ENCODE results near the gene HECW1. TPM values are rescaled to one million over a fixed set of nuclear protein-coding genes. Genes with fewer than 3 reads are reported as not detected.

The HECW1 gene
- total and polyA plus RNA-seq, 10 of the 15 experiments (the other 5 are each of a cell fraction or from before 2014, with no cell fraction given), result under 0.01 to 0.31 (median 0.04) TPM; not detected in 3

DNA sequence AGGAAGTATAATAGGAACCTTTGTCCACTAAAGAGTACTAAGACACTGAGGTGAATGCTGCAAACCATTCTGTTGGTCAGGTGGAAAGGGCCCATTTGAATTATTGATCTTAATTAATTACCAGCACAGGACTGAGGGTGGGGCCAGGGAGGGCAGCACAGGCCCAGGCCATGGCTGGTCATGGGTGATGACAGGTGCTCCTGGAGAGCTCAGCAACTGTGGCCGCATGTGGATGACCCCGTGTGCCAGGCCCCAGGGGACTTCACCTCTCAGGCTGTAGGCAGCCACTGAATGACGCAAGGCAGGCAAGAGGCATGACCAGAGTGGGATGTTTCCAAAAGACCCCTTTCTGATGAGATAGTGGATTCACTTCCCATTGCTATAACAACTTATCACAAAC lies 54.2 kb downstream of the HECW1 start:
- no peak for ATAC-seq
- peaks cover 7% of the 10 kb centered on the region for H3K4me1 ChIP-seq (ENCODE audit: control insufficient read depth, insufficient read depth, low read length)
- H4K20me1 ChIP-seq (ENCODE audit: control insufficient read depth, insufficient read depth), result no peaks in the 10 kb centered on the region
- no TSS peak for BruUV-seq (replicated peaks)
- TF ChIP-seq ASH2L (IDR thresholded peaks at IDR 0.05; ENCODE audit: borderline replicate concordance, low read depth) (no peak), ZNF217 (IDR thresholded peaks at IDR 0.05) (no peak)
- 67% methylated on average over 3 of the region's 3 CpGs for WGBS (ENCODE audit: insufficient coverage, insufficient replicate concordance, low lambda C conversion rate, missing lambda C conversion rate)
- no peaks in the 10 kb centered on the region for H3K36me3 ChIP-seq (ENCODE audit: control insufficient read depth in 2 of 2, insufficient read depth in 2 of 2, low read length in 1 of 2)
- no peak overlapping the region for H3K4me2 ChIP-seq (ENCODE audit: control insufficient read depth, insufficient read depth)
- H3K9ac ChIP-seq (ENCODE audit: control insufficient read depth, insufficient read depth, low read length), result no peak overlapping the region
- intact Hi-C loops (cut with micrococcal nuclease; ENCODE audit: unreplicated experiment), result loop anchor here (5.0 kb wide), 1 partner anchor 224 kb away; no protein-coding TSS in a partner anchor
- SMC1A ChIA-PET (ENCODE audit: uncharacterized antibody, unreplicated experiment), result interaction anchor here (1.0 to 1.4 kb wide), 2 partner anchors 30 to 225 kb away, joined by 3 to 4 read pairs; no protein-coding TSS in a partner anchor
- H3K79me2 ChIP-seq (ENCODE audit: control insufficient read depth, insufficient read depth, low read length), result no peaks in the 10 kb centered on the region
- POLR2A ChIA-PET, result no interaction called here
- H3K9me3 ChIP-seq (replicated peaks; ENCODE audit: control insufficient read depth, insufficient read depth, low read length), result no peaks in the 10 kb centered on the region; the same call in 2 of the 3 replicates
- FAIRE-seq, result no peak
- no peaks in the 10 kb centered on the region for H3K27me3 ChIP-seq (replicated peaks in 1 of 2; ENCODE audit: control insufficient read depth in 2 of 2, insufficient read depth in 2 of 2, low read length in 1 of 2)
- H3K4me3 ChIP-seq, result no peak overlapping the region
- in situ Hi-C loops (cut with MboI), result no loop called here
- no peak for DNase-seq (ENCODE audit: low read depth, low spot score)
- CTCF ChIA-PET, result interaction anchor here (0.6 kb wide), 1 partner anchor 141 kb away, joined by 4 read pairs; no protein-coding TSS in a partner anchor
- no peak overlapping the region for H2AFZ ChIP-seq (ENCODE audit: control insufficient read depth, low read depth, low read length)
- no peak overlapping the region for H3K27ac ChIP-seq (ENCODE audit: control insufficient read depth, insufficient read depth)
- RAD21 ChIA-PET (ENCODE audit: unreplicated experiment), result no interaction called here

DNA sequence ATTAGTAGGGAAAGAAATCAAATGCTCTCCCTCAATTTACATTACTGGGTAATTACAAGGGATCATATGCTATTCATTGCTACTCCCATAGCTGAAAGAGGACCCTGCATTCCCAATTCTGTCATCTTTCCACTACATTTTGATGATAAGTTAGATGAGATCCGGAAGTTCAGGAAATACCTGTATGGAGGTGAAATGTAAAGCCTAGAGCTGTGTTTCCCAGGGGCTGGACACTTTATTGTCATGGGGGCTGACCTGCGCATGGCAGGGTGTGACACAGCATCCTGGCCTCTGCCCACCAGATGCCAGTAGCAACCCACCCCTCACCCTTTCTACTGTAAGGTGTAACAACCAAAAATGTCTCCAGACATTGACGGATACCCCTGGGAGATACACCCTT lies 56.6 kb downstream of the HECW1 start:
- H3K79me2 ChIP-seq (ENCODE audit: control insufficient read depth, insufficient read depth, low read length), result no peaks in the 10 kb centered on the region
- no TSS peak for BruUV-seq (replicated peaks)
- POLR2A ChIA-PET, result no interaction called here
- no peak for DNase-seq (ENCODE audit: low read depth, low spot score)
- H3K4me3 ChIP-seq, result no peak overlapping the region
- 94% methylated on average over 3 of the region's 3 CpGs for WGBS (ENCODE audit: insufficient coverage, insufficient replicate concordance, low lambda C conversion rate, missing lambda C conversion rate)
- FAIRE-seq, result no peak
- H3K4me2 ChIP-seq (ENCODE audit: control insufficient read depth, insufficient read depth), result no peak overlapping the region
- intact Hi-C loops (cut with micrococcal nuclease; ENCODE audit: unreplicated experiment), result loop anchor here (5.0 kb wide), 1 partner anchor 227 kb away; no protein-coding TSS in a partner anchor
- SMC1A ChIA-PET (ENCODE audit: uncharacterized antibody, unreplicated experiment), result interaction anchor here (0.6 to 1.1 kb wide), 2 partner anchors 9 to 171 kb away, joined by 3 to 4 read pairs; no protein-coding TSS in a partner anchor
- no peaks in the 10 kb centered on the region for H3K27me3 ChIP-seq (replicated peaks in 1 of 2; ENCODE audit: control insufficient read depth in 2 of 2, insufficient read depth in 2 of 2, low read length in 1 of 2)
- H2AFZ ChIP-seq (ENCODE audit: control insufficient read depth, low read depth, low read length), result no peak overlapping the region
- RAD21 ChIA-PET (ENCODE audit: unreplicated experiment), result no interaction called here
- H3K4me1 ChIP-seq (ENCODE audit: control insufficient read depth, insufficient read depth, low read length), result peaks cover 7% of the 10 kb centered on the region
- H3K27ac ChIP-seq (ENCODE audit: control insufficient read depth, insufficient read depth), result no peak overlapping the region
- ATAC-seq, result no peak
- CTCF ChIA-PET, result no interaction called here
- H3K9ac ChIP-seq (ENCODE audit: control insufficient read depth, insufficient read depth, low read length), result no peak overlapping the region
- no peaks in the 10 kb centered on the region for H3K36me3 ChIP-seq (ENCODE audit: control insufficient read depth in 2 of 2, insufficient read depth in 2 of 2, low read length in 1 of 2)
- no peaks in the 10 kb centered on the region for H4K20me1 ChIP-seq (ENCODE audit: control insufficient read depth, insufficient read depth)
- no peaks in the 10 kb centered on the region for H3K9me3 ChIP-seq (replicated peaks; ENCODE audit: control insufficient read depth, insufficient read depth, low read length)
- in situ Hi-C loops (cut with MboI), result no loop called here
- TF ChIP-seq SKIL (IDR thresholded peaks at IDR 0.05; ENCODE audit: low read depth, poor library complexity, severe bottlenecking) (no peak), PML (IDR thresholded peaks at IDR 0.05; ENCODE audit: low read length) (no peak), SIN3A (IDR thresholded peaks at IDR 0.05; ENCODE audit: low read depth, low read length) (no peak), GATAD2B (conservative IDR thresholded peaks at IDR 0.05; ENCODE audit: low read depth) (no peak), PAX8 (IDR thresholded peaks at IDR 0.05) (no peak), CHD1 (IDR thresholded peaks at IDR 0.05; ENCODE audit: low read depth, low read length) (no peak), ESRRA (IDR thresholded peaks at IDR 0.05; ENCODE audit: low read length) (no peak), SMARCA5 (IDR thresholded peaks at IDR 0.05) (no peak), NRF1 (conservative IDR thresholded peaks at IDR 0.05; ENCODE audit: low read depth, low read length) (no peak), NFXL1 (IDR thresholded peaks at IDR 0.05; ENCODE audit: borderline replicate concordance) (no peak), SUZ12 (IDR thresholded peaks at IDR 0.05; ENCODE audit: unreplicated experiment) (no peak), RB1 (IDR thresholded peaks at IDR 0.05; ENCODE audit: borderline replicate concordance) (no peak), WRNIP1 (IDR thresholded peaks at IDR 0.05; ENCODE audit: borderline replicate concordance, low read depth, low read length) (no peak)

All from GM12878 (cell line).